SU-DHL-6 (cell line): ENCODE data around the gene SLC44A3.

Experiments used
- CTCF ChIP-seq: fragments of 200-600 bp; sonication (generic); IDR thresholded peaks from one replicate; pipeline ENCODE4 v1.5.1; 2017; ENCODE audit warnings: antibody characterized with exemption, mild to moderate bottlenecking, low read length, moderate library complexity; ENCODE audit not compliant: insufficient read depth, poor library complexity, severe bottlenecking
- EZH2phosphoT487 ChIP-seq: fragments of 200-600 bp; sonication (generic), shearing (Covaris generic); conservative IDR thresholded peaks from 2 replicates; pipeline ENCODE4 v1.6.1; 2018; ENCODE audit warnings: mild to moderate bottlenecking, antibody characterized with exemption, low read length, moderate library complexity, mixed read lengths

GRCh38 chr1:94866164-94866807 is 46.1 kb downstream of the SLC44A3 start:
- TF ChIP-seq CTCF (no peak), EZH2phosphoT487 (no peak)
